Activated CD4-positive, alpha-beta T cell treated with anti-CD3 and anti-CD28 coated beads for 4 hours (primary cell): ENCODE results near the gene C9orf85.
"Not testable (repeated sequence)": the region's sequence is repeated elsewhere in the genome, so short reads cannot be mapped to it uniquely, and the experiment has no call there.

Source experiments
- DNase-seq, 2 donors: peaks; one replicate each; pipeline ENCODE4 v3.0.0-alpha.2; 2020

The C9orf85 gene

DNA sequence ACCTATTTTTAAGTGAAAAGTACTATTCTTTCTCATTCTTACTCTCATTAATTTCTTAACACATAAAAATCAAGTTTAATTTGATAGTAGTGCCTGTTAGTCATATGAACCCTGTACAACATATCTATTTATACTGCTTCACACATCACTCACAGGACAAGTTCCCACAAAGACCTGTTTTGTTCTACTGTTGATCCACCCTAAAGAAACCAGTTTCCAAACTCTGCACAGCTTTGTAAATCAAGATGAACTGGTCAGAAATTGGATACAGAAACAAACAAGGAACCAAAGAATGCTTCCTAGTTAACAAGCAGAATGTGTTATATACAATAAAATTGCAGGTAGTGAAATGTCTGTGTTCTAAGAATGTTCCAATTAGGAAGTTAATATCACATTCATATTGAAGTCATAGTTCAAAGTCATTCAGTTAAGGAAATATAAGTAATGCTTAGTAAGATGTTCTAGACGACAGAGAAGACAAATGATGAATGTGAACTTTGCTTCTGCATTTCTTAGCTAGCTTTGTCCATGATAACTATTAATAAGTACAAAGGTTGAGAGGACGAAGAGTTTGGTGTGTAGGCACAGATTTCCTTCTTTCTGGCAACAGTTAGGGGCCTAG, 33.4 kb downstream of the C9orf85 start:
- no peak for DNase-seq

DNA sequence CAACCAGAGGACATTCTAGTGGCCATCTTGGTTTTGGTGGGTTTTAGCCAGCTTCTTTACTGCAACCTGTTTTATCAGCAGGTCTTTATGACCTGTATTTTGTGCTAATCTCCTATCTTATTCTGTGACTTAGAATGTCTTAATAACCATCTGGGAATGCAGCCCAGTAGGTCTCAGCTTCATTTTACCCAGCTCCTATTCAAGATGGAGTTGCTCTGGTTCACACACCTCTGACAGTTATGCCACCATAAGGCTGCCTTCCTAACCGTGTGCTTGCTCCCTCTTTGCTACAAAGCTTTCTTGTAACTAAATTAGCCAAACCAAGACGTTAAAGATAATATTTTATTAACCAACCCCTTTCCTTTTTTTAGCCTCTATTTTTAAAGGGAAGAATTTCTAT, 43.2 kb downstream of the C9orf85 start:
- not testable (repeated sequence) for DNase-seq

DNA sequence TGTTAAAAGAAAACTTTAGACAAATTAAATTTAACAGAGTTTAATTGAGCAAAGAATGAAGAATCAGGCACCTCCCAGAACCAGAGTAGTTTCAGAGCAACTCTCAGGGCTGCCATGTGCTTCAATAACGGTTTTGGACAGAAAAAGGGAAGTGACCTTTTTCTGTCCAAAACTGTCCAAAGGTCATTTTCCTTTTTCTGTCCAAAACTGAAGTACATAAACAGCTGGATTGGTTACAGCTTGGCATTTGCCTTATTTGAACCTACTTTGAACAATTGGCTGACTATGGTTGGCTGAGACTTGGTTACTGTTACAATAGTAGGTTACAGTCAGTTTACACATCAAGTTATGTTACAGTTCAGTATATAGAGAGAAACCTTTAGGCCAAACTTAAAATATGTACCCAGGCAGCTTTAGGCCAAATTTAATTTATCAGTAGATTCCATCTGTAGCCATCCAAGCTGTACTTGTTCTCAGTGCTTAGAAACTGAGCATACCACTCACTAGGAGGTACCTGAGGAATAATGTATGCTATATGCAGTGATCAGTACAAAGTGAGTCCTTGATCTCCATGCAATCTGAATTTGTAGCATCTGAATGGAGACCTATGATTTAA, 44.0 kb downstream of the C9orf85 start:
- DNase-seq, result no peak

DNA sequence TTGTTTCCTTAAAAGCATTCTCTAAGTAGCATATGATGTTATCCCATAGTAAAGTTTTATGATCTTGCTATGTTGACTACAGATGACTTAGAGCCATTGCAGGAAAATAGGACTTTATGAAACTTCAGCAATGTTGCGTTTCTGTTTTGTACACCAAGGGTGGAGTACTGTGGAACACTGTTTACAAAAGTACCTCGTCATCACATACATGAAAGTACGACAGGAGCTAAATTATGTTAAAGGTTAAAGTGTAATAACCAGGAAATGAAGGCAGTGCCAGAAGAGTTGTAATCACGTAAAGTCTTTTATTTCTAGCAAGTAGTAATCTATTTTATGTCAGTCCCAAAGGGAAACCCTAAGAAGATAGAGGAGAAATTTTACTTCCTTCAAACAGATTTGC, 50.9 kb downstream of the C9orf85 start:
- DNase-seq, result no peak

DNA sequence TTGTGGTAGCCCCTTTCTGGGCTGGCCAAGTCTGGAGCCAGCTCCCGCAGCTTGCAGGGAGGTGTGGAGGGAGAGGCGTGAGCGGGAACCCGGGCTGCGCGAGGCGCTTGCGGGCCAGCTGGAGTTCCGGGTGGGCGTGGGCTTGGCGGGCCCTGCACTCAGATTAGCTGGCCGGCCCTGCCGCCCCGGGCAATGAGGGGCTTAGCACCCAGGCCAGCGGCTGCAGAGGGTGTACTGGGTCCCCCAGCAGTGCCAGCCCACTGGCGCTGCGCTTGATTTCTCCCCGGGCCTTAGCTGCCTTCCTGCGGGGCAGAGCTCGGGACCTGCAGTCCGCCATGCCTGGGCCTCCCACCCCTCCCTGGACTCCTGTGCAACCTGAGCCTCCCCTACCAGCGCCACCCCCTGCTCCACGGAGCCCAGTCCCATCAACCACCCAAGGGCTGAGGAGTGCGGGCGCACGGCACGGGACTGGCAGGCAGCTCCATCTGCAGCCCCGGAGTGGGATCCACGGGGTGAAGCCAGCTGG, 52.1 kb downstream of the C9orf85 start:
- DNase-seq, result not testable (repeated sequence)

DNA sequence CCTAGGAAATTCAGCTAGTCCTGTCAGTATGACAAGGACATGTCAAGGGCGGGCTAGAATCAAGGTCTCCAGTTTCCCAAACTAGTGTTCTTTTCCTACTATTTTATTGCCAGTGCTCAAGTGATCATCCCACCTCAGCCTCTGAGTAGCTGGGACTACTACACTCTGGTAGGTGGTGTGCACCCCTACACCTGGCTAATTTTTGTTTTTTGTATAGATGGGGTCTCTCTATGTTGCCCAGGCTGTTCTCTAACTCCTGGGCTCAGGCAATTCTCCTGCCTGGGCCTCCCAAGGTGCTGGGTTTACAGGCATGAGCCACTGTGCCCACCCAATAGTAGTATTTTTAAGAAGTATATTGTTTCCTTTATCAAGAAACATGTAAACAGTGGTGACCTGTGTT, 54.0 kb downstream of the C9orf85 start:
- DNase-seq, result no peak

DNA sequence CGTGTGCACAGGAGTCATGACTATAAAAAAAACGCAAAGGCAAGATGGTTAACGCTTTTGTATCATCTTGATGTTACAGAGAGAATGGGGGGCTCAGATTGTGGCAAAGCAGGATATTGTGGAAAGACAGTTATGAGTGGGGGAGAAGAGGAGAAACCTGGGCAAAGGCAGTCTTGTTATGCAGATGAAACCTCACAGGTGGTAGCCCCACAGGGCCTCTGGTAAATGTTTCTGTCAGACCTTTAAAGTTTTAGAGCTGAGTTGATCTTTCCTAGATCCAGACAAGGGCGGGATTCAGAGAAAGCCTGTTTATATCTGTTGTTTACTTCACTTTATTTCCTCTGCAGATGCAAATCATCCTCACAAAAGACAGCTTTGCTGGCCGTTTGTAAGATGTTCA, 55.2 kb downstream of the C9orf85 start:
- DNase-seq, result no peak

DNA sequence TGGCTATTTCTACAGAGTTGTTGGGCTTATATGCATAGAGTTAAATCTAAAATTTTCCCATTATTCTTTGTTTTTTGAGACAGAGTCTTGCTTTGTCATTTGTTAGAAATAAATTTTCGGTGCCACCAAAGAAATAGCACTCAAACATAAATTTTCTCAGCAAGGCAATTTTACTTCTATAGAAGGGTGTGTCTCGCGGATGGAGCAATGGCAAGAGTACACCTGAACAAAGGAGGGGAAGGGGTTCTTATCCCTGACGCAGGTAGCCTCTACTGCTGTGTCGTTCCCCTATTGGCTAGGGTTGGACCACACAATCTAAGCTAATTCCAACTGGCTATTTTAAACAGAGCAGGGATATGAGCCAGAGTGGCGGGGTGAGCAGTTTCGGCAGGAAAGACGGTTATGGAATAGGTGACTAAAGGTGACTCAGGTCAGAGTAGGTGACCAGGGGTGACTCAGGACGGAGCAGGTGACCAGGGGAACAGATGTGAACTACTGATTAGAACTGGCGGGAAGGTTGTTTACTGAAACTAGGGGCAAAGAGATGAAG, 57.2 kb downstream of the C9orf85 start:
- DNase-seq, result no peak

DNA sequence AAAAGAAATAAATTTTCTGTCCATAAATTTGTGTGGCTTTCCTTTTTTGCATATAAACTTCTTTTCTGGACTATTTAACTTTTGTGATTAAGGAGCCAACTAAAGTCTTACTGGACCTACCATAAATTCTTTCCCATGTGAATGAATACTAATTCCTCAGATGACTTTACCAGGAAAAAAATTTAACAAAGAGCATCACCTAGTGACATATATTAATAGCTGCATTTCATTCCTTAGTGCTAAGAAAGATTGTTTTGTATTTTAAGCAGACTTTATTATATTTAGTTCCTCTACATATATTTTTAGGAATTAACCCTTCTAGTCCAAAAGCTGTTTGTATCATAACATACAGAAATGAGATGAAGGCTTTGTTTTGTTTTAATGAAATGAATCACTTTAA, 64.4 kb downstream of the C9orf85 start:
- DNase-seq, result no peak

DNA sequence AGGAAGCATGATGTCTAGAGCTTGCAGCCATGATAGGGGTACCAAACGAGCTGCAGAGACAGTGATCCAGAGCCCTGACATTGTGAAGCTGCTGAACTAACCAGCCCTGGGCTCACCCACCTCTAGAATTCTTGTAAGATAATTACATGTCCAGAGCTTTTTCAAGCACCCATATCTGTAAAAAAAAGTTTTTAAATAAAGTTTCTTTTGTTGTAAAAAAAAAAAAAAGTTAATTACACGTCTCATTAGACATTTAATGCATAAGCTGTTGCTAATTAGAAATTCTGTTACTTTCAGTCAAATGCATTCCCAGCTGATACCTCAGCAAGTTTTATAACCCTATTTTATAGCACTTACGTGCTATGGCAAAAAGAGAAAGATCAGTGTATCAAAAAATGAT, 65.6 kb downstream of the C9orf85 start:
- no peak for DNase-seq

DNA sequence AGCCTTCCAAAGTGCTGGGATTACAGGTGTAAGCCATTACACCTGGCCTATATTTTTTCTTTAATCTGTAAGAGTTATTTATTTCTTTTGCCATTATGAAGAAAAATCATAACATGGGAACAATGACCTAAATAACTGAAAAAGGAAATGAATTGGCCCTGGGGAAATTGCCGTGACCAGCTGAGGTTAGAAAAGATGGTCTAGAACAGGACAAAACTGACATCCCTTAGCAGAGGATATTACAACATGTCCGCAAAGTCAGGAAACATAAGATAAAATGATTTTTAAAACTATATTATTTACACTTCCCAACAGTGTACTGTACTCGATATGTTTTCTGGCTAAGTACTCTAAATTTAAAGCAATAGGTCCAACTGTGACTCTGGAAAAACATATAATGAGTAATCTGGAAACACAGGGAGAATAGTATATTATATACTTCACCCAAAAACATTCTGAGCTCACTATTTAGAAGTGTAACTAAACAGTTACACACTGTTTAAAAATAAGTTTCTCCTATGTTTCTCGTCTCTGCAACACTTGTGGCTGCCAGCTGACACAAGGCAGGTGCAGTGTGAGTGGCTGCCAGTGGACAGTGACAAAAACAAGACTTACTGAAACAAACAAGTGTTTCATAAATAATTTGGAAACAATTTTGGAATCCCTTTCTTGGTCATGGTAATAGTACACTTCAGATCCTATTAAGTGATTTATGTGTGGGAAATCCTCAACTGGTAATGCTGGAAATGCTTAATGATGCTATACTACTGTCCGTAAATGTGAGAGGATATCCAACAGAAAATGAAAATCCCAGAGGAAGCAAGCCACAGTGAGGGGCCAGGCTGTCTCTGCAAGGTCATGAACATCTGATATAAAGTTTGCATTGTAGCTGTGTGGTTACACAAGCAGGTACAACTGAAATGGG, 69.1 kb downstream of the C9orf85 start:
- DNase-seq, result no peak

DNA sequence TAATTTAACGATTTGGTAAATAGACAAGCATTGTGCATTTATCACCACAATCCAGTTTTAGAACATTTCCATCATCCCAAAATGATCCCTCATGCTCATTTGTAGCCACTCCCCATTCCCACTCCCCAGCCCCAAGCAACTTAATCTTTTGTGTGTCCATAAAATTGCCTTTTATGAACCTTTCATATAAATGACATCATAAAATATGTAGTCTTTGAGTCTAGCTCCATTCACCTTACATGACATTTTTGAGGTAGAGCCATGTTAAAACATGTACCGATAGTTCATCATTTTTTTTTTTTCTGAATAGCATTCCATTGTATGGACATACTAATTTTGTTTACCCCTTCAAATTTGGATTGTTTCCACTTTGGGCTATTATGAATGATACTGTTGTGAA, 70.5 kb downstream of the C9orf85 start:
- DNase-seq, result no peak

DNA sequence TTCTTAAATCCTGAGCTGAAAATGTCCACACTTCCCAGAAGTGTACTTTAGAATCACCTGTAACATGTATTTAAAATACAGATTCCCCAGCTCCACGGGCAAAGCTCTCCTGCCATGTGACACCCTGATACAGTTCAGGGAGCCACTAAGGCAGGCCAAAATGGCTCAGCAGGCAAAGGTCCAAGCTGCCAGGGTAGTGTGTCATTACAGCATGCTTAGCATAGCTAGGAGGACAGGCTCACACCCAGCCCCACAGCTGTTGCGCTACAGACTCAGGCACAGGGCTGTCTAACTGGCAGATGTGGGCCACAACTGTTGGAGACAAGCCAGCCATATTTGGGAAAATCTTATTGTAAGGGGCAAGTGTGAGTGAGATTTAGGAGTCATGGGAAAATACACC, 73.0 kb downstream of the C9orf85 start:
- no peak for DNase-seq

DNA sequence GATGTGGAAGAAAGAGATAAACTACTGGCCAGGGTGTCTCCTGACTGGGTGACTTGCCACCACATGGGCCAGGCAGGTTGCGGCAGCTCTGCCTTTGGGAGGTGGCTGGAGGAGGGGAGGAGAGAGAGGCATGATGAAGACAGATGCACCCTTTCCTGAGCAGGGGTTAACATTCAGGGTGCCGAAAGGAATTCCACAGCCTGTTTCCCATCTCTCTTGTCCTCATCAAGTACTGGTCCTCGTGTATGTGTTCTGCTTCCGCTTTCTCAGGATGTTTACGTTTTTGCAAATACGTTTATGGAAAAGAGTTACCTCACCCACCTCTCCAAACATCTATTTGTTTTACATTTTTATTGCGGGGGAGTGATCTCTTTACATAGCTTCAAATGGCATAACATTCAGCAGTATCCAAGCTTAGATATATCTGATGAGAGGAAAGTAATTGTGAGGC, 73.4 kb downstream of the C9orf85 start:
- DNase-seq, result no peak

DNA sequence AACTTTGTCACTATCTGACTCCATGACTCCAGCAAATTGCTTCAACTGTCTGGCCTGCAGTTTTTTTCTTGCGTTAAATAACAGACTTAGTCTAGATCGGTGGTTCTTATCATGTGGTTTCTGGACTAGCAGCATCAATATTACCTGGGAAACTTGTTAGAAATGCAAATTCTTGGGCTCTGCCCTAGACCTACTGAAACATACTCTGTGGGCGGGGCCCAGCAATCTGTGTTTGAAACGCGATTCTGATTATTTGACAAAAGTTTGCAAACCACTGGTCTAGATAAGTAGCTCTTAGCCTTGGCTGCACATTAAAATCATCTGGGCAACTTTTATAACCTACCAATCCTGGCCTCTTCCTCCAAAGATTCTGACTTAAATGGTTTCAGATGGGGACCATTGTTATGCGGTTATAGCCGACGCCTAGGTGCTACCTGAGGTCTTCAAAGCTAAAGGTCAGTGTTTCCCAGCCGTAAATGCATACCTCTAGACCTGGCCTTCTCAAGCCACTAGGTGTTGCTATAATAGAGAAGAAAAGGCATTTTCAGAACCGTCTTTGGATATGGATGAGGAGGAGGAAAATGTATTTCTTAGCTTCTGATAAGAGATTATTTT, 74.0 kb downstream of the C9orf85 start:
- no peak for DNase-seq

DNA sequence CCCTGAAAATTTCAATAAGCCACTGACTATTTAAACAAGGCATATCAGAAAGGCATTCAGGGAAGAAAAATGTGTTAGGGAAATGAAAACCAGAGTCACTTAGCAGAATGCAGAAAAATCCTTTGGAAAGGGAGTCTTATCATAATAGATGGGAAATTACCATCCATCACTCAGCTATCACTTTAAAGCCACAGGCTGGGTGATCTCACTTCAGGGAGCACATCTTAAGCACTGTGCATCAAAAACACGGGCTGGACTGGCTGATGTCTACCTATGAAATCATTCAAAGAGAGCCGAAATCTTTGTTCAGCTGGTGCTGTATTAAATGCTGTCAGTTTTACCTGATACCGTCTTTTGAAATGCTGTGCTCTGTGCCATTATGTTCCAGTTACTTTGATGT, 75.5 kb downstream of the C9orf85 start:
- no peak for DNase-seq

DNA sequence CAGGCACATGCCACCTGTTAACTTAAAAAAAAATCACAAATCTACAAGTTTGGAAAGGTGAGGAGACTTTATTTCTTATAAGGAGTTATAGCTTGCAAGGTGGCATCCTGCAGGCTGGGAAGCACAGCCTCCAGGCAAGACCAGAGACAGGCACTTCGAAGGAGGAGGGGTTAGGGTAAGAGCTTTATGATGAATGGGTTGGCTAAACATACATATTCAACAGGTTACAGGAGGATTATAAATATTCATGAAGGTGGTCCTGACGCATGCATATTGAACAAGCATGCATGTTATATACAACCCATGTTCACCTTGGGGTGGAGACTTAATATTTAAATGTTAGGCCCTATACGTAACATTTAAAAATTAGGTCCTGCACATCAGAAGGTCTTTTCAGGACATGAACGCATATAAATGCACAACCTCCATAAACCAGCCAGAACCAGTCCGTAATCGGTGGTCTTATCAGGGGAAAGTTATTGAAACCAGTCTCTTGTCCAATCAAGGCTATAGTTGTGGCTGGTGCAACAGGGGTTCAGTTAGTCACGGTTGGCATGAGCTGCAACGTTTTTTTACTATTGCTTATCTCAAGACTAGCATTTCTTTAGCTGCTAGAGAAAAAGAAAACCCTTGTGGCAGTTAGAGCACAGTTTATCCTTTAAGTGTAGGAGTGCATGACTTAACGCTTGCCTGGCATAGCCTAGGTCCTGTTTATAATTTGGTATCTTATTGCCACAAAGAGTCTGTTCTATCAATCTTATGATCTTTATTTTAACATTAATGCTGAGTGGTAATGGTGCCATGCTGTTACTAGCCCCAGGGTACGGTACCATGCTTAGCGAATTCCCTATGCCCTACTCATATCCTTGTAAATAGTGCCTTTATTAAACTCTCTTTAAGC, 76.3 kb downstream of the C9orf85 start:
- no peak for DNase-seq

DNA sequence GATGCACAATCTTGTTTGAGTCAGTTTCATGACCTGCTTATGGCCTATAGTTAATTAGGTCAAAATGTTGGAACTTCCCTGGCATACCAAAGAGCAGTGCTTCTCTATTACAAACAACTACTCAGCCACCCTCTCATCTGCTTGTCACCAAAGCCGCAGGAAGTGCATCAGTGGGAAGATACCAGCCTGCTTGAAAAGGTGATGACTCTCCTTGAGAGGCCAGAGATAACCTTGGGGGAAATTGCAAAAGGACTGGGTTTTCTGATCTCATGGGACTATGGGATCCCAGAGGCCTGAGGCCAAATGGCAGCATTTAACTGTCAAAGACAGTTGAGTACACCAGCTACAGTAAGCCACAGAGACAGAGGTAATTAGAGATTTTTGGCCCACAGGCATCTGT, 79.0 kb downstream of the C9orf85 start:
- no peak for DNase-seq

DNA sequence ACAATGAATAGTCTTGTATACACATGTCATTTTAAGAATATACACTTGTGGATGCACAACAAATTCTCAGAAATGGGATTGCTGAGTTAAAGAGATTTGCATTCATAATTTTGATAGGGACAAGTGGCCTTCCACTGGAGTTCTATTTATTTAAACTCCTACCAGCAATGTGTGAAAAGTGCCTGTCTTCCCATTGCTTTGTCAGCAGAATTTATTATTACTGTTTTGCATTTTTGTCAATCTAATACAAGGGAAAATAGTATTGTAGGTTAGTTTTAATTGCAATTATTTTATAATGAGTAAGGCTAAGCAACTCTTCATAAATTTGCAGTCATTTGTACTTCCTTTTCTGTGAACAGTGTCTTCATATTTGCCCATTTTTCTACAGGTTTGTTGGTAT, 94.0 kb downstream of the C9orf85 start:
- DNase-seq, result no peak

DNA sequence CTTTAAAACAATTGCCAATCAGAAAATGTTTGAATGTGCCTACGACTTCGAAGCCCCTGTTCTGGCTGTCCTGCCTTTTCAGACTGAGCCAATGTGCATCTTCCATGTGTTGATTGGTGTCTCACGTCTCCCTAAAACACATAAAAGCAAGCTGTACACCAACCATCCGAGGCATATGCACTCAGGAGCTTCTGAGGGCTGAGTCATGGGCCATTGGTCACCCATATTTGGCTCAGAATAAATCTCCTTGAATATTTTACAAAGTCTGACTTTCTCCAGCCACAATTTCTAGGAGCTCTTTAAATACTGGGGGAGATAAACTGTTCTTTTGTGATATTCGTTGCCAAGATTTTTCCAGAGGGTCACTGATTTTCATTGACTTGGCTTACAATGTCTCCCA, 95.1 kb downstream of the C9orf85 start:
- DNase-seq, result no peak

DNA sequence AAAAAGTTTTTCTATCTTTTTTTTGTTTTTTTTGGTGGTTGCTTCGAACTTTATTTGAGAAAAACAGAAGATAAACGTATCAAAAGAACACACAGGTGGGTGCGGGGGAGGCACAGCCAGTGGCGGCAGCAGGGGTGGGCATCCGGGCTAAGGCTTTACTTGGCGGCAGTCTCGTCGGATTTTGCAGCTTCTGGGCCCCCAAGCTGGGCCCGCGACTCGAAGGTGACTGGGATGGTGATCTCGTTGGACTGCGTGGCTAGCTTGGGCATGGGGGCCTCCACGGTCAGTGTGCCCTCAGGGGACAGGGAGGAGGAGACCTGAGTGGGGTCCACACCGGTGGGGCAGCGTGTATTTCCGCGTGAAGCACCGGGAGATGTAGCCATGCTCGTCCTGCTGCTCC, 96.3 kb downstream of the C9orf85 start:
- not testable (repeated sequence) for DNase-seq

DNA sequence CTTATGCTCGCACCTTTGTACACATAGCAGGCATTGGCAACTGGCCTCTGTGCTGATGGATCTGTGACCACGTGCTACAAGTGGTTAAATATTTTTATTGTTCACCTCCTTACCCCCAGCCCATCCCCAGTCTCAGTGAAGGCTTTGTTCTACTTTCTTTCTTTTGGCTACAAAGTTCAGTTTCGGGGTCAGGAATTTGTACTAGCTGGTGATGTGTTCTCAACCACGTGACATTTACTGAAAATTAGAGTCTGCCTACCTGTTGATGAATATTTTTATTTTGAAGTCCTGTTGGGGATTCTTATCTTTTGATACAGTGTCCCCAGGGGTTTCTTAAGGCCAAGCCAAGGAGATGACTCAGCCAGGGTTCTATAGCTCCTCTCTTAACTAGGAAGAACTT, 101.2 kb downstream of the C9orf85 start:
- no peak for DNase-seq
